ENCODE results near the gene VAT1L.

DNA sequence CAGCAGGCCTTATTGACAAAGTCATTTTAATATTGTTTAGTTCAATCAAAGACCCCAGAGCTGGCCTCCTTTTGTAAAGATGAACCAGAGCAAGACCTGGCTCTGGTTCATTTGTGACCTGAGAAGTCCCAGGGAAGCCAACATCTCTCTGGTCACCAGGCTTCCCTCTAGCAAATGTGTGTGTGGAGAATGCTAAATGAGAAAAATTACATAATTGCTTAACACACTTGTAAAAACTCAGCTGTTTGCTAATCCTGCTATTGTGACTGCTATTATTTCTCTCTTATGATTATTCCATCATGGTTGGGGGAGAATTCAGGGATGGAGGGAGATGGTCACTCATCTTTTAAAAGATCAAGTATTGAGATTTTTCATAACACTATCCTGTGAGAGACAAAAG lies 139.7 kb downstream of the VAT1L start:
- TF ChIP-seq RXRA (IDR thresholded peaks at IDR 0.05; ENCODE audit: borderline replicate concordance, low read depth) (no peak), CHD2 (IDR thresholded peaks at IDR 0.05; ENCODE audit: low read length, partially characterized antibody) (no peak), POLR2AphosphoS5 (IDR thresholded peaks at IDR 0.05; ENCODE audit: low read depth, low read length) (no peak), NFIC (IDR thresholded peaks at IDR 0.05; ENCODE audit: borderline replicate concordance) (no peak), RAD21 (IDR thresholded peaks at IDR 0.05; ENCODE audit: low read length) (no peak), FOXJ3 (CRISPR knock-in tag; IDR thresholded peaks at IDR 0.05) (no peak)
- TF ChIP-seq, protein P1, sequence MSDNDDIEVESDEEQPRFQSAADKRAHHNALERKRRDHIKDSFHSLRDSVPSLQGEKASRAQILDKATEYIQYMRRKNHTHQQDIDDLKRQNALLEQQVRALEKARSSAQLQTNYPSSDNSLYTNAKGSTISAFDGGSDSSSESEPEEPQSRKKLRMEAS (IDR thresholded peaks at IDR 0.05; ENCODE audit: low read depth), result no peak
- TF ChIP-seq, protein P2, sequence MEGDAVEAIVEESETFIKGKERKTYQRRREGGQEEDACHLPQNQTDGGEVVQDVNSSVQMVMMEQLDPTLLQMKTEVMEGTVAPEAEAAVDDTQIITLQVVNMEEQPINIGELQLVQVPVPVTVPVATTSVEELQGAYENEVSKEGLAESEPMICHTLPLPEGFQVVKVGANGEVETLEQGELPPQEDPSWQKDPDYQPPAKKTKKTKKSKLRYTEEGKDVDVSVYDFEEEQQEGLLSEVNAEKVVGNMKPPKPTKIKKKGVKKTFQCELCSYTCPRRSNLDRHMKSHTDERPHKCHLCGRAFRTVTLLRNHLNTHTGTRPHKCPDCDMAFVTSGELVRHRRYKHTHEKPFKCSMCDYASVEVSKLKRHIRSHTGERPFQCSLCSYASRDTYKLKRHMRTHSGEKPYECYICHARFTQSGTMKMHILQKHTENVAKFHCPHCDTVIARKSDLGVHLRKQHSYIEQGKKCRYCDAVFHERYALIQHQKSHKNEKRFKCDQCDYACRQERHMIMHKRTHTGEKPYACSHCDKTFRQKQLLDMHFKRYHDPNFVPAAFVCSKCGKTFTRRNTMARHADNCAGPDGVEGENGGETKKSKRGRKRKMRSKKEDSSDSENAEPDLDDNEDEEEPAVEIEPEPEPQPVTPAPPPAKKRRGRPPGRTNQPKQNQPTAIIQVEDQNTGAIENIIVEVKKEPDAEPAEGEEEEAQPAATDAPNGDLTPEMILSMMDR (IDR thresholded peaks at IDR 0.05), result no peak
- TF ChIP-seq, protein P3, sequence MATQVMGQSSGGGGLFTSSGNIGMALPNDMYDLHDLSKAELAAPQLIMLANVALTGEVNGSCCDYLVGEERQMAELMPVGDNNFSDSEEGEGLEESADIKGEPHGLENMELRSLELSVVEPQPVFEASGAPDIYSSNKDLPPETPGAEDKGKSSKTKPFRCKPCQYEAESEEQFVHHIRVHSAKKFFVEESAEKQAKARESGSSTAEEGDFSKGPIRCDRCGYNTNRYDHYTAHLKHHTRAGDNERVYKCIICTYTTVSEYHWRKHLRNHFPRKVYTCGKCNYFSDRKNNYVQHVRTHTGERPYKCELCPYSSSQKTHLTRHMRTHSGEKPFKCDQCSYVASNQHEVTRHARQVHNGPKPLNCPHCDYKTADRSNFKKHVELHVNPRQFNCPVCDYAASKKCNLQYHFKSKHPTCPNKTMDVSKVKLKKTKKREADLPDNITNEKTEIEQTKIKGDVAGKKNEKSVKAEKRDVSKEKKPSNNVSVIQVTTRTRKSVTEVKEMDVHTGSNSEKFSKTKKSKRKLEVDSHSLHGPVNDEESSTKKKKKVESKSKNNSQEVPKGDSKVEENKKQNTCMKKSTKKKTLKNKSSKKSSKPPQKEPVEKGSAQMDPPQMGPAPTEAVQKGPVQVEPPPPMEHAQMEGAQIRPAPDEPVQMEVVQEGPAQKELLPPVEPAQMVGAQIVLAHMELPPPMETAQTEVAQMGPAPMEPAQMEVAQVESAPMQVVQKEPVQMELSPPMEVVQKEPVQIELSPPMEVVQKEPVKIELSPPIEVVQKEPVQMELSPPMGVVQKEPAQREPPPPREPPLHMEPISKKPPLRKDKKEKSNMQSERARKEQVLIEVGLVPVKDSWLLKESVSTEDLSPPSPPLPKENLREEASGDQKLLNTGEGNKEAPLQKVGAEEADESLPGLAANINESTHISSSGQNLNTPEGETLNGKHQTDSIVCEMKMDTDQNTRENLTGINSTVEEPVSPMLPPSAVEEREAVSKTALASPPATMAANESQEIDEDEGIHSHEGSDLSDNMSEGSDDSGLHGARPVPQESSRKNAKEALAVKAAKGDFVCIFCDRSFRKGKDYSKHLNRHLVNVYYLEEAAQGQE (IDR thresholded peaks at IDR 0.05; ENCODE audit: low read depth, low read length), result no peak
